Stimulated activated CD4-positive, alpha-beta T cell treated with anti-CD3 and anti-CD28 coated beads, Interleukin-2, amount 100 ng/mL, for 24 hours (primary cell): Measurements from ENCODE around the gene FGF10.

Experiments
- DNase-seq, 2 donors: peaks; one replicate each; pipeline ENCODE4 v3.0.0-alpha.2; 2020

Gene FGF10

GRCh38 chr5:44389090-44389822, at the start of gene FGF10:
TSS of gene FGF10 (minus strand) at chr5:44389420. CDS start at chr5:44388682, 738 bp downstream.
- no peak for DNase-seq

DNA sequence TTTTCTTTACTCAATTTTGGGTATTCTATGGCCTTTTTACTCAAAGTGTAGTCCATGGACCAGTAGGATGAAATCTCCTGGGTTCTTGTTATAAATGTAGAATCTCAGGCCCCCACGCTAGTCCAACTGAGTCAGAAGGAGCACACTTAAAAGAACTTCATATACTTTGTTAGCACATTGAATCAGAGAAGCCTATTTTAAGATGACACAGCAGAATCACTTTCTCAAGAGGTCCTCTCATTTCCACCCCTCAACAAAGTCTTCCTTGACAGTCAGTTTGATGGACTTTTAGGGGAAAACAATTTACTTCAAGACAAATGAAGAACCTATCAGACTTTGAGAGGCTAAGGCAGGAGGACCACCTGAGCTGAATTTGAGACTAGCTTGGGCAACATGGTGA, 37.7 kb upstream of the FGF10 start:
- no peak for DNase-seq

DNA sequence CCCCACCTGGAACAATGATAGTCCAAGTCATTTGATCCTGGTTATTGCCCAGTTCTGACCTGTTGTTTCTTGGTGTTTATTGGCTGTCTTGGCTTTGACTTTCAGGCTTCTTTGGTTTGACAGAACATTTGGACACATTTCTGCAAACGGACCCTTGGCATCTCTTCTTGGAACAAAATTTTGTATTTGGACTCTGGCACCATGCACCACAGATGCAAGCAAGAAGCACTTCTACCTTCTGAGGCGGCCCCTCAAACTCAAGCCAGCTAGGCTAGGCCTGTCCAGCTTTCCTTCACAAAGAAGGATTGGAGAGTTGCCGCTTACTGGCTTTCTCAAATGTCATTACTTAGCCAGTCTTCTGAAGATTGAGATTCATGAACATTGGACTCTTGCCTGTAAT, 23.1 kb upstream of the FGF10 start:
- no peak for DNase-seq

GRCh38 chr5:44402084-44402483, 12.9 kb upstream of the FGF10 start:
- no peak for DNase-seq

DNA sequence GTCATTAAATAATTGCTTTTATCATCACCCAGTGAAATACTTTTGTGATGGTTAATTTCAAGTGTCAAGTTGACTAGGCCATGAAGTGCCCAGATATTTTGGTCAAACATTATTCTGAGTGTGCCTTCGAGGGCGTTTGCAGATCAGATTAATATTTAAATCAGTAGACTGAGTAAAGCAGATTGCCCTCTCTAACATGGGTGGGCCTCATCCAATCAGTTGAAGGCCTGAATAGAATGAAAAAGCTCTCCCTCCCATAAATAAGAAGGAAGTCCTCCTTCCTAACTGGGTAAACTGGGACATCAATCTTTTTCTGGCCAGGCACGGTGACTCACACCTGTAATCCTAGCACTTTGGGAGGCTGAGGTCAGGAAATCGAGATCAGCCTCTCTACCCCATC, 12.4 kb upstream of the FGF10 start:
- no peak for DNase-seq

GRCh38 chr5:44398382-44398781, 9.2 kb upstream of the FGF10 start:
- DNase-seq = no peak

- no peak for DNase-seq
Measured at GRCh38 chr5:44396312-44396711, 7.1 kb upstream of the FGF10 start.

GRCh38 chr5:44390351-44390750, 1.1 kb upstream of the FGF10 start:
- DNase-seq = no peak

GRCh38 chr5:44389823-44390143, 563 bp upstream of the FGF10 start:
- DNase-seq = no peak

GRCh38 chr5:44388321-44389089, 715 bp downstream of the FGF10 start:
- DNase-seq = no peak

- DNase-seq = no peak
Measured at GRCh38 chr5:44387921-44388320, 1.3 kb downstream of the FGF10 start.

GRCh38 chr5:44387406-44387805, 1.8 kb downstream of the FGF10 start:
- DNase-seq = no peak

DNA sequence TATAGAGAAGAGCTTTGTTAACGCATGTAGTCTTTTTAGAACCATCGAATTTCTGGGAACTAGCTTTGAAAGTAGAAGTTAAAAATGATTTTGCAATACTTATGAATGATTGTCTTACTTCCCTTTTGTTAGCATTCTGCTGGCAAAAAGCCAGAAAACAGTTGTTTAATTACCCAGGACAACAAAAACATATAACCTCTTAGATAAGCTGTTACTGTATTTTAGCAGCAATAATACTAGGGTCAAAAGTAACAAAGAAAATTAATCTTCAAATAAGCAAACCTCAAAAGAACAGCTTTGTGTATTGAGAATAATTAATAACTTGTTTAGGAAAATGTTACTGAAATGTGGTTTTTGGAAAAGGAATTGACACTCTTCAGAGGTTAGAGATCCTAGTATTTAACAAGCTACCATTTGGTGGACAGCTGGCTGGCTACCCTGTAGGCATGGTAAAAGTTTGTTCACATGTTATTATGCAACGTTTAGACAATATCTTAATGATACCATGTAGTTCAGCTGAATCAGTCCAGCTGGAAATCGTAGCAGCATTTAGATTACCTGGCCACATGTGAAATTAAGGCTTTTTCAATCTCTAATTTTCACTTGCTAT, 3.8 kb downstream of the FGF10 start:
- DNase-seq = no peak

DNA sequence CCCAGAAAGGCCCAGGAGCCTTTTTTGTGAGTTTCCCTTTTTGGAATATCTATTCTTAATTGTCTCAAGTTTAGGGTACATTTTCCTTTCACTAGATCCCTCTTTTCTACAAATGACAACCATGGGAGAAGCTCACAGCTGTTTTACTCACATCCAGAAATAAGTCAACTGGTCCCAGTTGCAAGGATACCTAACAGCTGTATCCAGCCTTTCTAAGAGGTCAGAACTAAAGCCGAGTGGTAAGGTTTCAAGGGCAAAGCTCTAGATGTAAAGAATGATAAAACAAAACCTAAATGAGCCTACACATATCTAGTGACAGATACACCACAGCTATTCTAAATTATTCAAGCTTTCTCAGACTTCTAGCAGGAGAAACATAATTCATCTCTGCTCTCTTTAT, 4.4 kb downstream of the FGF10 start:
- no peak for DNase-seq

- DNase-seq = no peak
Measured at GRCh38 chr5:44382894-44383293, 6.3 kb downstream of the FGF10 start.

DNA sequence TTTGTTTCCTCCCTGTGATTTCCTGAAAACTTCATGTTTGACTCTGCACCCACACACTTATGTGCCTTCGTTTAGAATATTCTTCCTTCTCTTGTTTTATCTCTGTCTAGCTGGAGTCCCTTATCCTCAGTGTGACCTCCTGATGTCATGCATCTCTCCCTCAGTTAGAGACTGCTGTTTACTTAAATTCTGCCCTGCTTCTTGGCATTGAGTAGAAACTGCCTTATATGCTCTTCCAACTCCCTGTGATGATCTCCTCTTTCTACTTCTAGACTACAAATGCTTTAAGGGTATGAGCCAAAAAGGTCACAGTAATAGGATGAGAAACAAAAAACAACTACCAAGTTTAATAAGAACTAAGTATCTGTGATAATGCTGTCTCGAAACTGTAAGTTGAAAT, 12.2 kb downstream of the FGF10 start:
- DNase-seq = no peak

- no peak for DNase-seq
Measured at GRCh38 chr5:44372028-44372427, 17.2 kb downstream of the FGF10 start.

DNA sequence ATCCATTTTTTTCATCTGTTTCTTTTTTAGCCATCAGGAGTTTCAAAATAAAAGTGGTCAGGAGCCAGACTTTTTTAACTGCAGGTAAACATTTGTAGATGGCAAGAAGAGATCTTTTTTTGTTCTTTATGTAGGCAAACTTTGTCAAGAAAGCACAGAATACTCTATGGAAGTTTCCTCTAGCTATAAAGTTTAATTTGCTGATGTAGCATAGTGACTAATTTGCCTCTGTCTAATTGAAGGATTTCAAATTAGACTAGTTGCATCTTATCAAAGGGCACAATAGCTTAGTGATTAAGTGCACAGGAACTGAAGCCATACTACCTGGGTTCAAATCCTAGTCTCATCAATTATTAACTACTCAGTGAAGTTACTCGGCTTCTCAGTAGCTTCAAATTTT, 22.0 kb downstream of the FGF10 start:
- no peak for DNase-seq

DNA sequence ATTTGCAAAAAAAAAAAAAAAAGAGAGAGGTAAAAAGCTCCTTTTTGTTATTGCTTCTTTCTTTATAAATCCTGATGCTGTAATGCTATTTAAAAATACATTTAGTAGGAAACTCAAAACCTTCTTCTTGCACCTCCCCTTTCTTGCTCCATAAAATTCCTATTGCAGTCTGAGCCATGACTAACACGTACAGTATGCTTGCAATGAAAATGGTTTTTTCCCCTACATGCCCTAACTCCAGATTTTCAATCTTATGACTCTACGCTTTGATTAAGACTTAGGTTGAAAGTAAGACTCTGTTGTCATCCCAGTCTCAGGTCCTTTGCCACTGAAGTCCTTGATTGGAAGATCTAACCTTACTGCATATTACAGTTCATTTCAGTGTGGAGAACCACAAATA, 23.9 kb downstream of the FGF10 start:
- DNase-seq = no peak

- no peak for DNase-seq
Measured at GRCh38 chr5:44364097-44364496, 25.1 kb downstream of the FGF10 start.

- DNase-seq = no peak
Measured at GRCh38 chr5:44361342-44362001, 27.7 kb downstream of the FGF10 start.

- DNase-seq = no peak
Measured at GRCh38 chr5:44360919-44361318, 28.3 kb downstream of the FGF10 start.

DNA sequence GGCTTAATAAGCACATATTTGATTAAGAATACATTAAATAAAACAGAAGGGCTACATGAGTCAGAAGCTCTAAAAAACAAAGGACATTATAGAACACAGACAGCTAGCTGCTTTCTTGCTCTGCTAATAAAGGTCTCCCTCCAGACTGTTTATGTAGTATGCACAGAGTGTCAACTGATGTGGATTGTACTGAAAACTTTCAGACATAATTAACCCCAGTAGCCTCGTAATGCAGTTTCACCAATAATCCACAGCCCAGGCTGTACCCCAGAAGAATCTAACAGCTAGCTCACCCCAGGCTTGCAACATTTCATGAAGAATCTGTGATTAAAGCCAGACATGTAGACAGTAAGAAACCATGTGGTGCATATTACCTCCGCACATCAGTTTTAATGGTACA, 30.8 kb downstream of the FGF10 start:
- no peak for DNase-seq

- DNase-seq = no peak
Measured at GRCh38 chr5:44356231-44356630, 33.0 kb downstream of the FGF10 start.
